Neural progenitor cell (in vitro differentiated cells): Measurements from ENCODE around the gene EFNA5. TPM values are rescaled to one million over a fixed set of nuclear protein-coding genes. Genes with fewer than 3 reads are reported as not detected.

ENCODE experiments used
- DNase-seq: peaks from one replicate; pipeline ENCODE4 v3.0.0-alpha.2; 2016; ENCODE audit warnings: low spot score
- H2AFZ ChIP-seq: fragments of 200-600 bp; sonication (generic); replicated peaks from 2 replicates; pipeline ENCODE4 v1.6.1; 2016; ENCODE audit warnings: antibody characterized with exemption
- H3F3A ChIP-seq: fragments of 200-600 bp; sonication (generic); 2 replicates; pipeline ENCODE4 v1.6.1; 2016; ENCODE audit warnings: antibody characterized with exemption, low read depth
- H3K27ac ChIP-seq: fragments of 200-600 bp; sonication (generic); 2 replicates; pipeline ENCODE4 v1.5.1; 2016; ENCODE audit warnings: mild to moderate bottlenecking
- H3K27me3 ChIP-seq: fragments of 200-600 bp; sonication (generic); 2 replicates; pipeline ENCODE4 v1.6.1; 2016; ENCODE audit warnings: mild to moderate bottlenecking, moderate library complexity
- H3K36me3 ChIP-seq: fragments of 200-600 bp; sonication (generic); 2 replicates; pipeline ENCODE4 v1.5.1; 2016
- H3K4me1 ChIP-seq: fragments of 200-600 bp; sonication (generic); 2 replicates; pipeline ENCODE4 v1.6.1; 2016; ENCODE audit warnings: mixed run types
- H3K4me2 ChIP-seq: fragments of 200-600 bp; sonication (generic); 2 replicates; pipeline ENCODE4 v1.6.1; 2016
- H3K4me3 ChIP-seq: fragments of 200-600 bp; sonication (generic); 2 replicates; pipeline ENCODE4 v1.5.1; 2016
- H3K79me2 ChIP-seq: fragments of 200-600 bp; sonication (generic); 2 replicates; pipeline ENCODE4 v1.6.1; 2016; ENCODE audit warnings: low read depth
- H3K9ac ChIP-seq: fragments of 200-600 bp; sonication (generic); 2 replicates; pipeline ENCODE4 v1.6.1; 2016
- H3K9me3 ChIP-seq: fragments of 200-600 bp; sonication (generic); 2 replicates; pipeline ENCODE4 v1.5.1; 2016; ENCODE audit warnings: low read depth
- H4K20me1 ChIP-seq: fragments of 200-600 bp; sonication (generic); 2 replicates; pipeline ENCODE4 v1.6.1; 2016; ENCODE audit warnings: low read depth
- H3K27ac Mint-ChIP-seq: 3 replicates; pipeline ENCODE4 v1.8.0; 2021; ENCODE audit warnings: mixed read lengths
- H3K27me3 Mint-ChIP-seq: 2 replicates; pipeline ENCODE4 v1.8.0; 2022; ENCODE audit warnings: low read depth, mild to moderate bottlenecking, inconsistent platforms, moderate library complexity, mixed read lengths; ENCODE audit not compliant: insufficient read depth
- H3K36me3 Mint-ChIP-seq: 3 replicates; pipeline ENCODE4 v1.8.0; 2021; ENCODE audit warnings: mixed read lengths
- H3K4me1 Mint-ChIP-seq: 3 replicates; pipeline ENCODE4 v1.8.0; 2021; ENCODE audit warnings: mixed read lengths
- H3K4me3 Mint-ChIP-seq: 3 replicates; pipeline ENCODE4 v1.8.0; 2021; ENCODE audit warnings: mild to moderate bottlenecking, moderate library complexity, mixed read lengths
- H3K9me3 Mint-ChIP-seq: 3 replicates; pipeline ENCODE4 v1.8.0; 2020; ENCODE audit warnings: mixed read lengths
- EZH2 ChIP-seq: fragments of 200-600 bp; sonication (generic); IDR thresholded peaks from 2 replicates; pipeline ENCODE4 v1.6.1; 2017; ENCODE audit warnings: antibody characterized with exemption, mild to moderate bottlenecking, moderate library complexity
- EZH2phosphoT487 ChIP-seq: fragments of 200-600 bp; sonication (generic); IDR thresholded peaks from 2 replicates; pipeline ENCODE4 v1.6.1; 2017; ENCODE audit warnings: antibody characterized with exemption
- total RNA-seq: library from RNA; depleted of rRNA; stranded (reverse); fragments of >200 nt; gene quantifications from 2 replicates; pipeline ENCODE4 v1.2.3, GENCODE V29; 2015; ENCODE audit warnings: low replicate concordance
- TF ChIP-seq, protein P1 (sequence below): fragments of 200-600 bp; sonication (generic); IDR thresholded peaks from 2 replicates; pipeline ENCODE4 v1.5.1; 2017; ENCODE audit warnings: antibody characterized with exemption, mild to moderate bottlenecking

EFNA5 gene
- total RNA-seq, 1 donor from 2014 or later = 105 TPM

DNA sequence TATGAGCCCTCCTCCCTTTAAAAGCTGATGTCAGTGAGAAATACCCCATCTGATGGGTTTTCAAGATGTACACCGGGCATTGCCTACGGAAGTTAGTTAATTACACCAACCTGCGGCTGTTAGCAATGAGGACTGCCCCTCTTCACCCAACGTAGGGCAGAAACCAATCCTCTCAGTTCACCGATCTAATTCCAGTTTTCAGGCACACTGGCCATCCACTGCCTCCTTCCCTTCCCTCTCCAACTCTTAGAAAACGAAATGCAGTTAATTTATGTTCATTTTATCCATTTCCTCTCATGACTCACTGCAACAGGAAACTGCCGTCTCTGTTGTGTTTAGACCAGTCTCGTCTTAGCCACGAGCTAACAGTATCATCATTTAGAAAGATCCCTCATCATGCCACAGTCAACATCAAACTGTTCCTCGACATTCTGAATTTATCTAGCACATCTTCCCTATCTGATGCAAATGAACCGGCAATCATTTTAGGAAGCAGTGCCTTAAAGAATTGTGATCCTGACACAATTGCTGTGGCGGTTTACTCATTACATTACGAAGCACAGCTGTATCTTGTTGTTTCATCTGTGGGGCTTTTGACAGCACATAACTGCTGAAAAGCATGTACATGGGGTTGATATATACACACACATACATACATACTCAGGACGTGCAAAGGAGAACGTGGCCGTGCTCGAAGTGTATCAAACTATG is 168.6 kb downstream of the EFNA5 start:
- no peaks in the 10 kb centered on the region for H3K36me3 ChIP-seq
- no peaks in the 10 kb centered on the region for H3K27me3 ChIP-seq
- peaks cover 100% of the 10 kb centered on the region for H3K79me2 ChIP-seq
- peaks cover 16% of the 10 kb centered on the region for H3K36me3 Mint-ChIP-seq
- peaks cover 78% of the 10 kb centered on the region for H3K4me1 Mint-ChIP-seq
- no peak overlapping the region for H3K9ac ChIP-seq
- peaks cover 100% of the 10 kb centered on the region for H4K20me1 ChIP-seq
- peak overlapping the region; percentile 78 for H3K27ac ChIP-seq
- no peak overlapping the region for H3K4me3 Mint-ChIP-seq
- peaks cover 85% of the 10 kb centered on the region for H3K4me1 ChIP-seq
- DNase-seq = no peak
- no peak overlapping the region for H3K4me3 ChIP-seq
- H3K27ac Mint-ChIP-seq = peak overlapping the region; percentile 70
- no peak overlapping the region for H2AFZ ChIP-seq
- TF ChIP-seq EZH2 (no peak), EZH2phosphoT487 (no peak)
- TF ChIP-seq, protein P1, sequence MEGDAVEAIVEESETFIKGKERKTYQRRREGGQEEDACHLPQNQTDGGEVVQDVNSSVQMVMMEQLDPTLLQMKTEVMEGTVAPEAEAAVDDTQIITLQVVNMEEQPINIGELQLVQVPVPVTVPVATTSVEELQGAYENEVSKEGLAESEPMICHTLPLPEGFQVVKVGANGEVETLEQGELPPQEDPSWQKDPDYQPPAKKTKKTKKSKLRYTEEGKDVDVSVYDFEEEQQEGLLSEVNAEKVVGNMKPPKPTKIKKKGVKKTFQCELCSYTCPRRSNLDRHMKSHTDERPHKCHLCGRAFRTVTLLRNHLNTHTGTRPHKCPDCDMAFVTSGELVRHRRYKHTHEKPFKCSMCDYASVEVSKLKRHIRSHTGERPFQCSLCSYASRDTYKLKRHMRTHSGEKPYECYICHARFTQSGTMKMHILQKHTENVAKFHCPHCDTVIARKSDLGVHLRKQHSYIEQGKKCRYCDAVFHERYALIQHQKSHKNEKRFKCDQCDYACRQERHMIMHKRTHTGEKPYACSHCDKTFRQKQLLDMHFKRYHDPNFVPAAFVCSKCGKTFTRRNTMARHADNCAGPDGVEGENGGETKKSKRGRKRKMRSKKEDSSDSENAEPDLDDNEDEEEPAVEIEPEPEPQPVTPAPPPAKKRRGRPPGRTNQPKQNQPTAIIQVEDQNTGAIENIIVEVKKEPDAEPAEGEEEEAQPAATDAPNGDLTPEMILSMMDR = no peak
- no peaks in the 10 kb centered on the region for H3K9me3 Mint-ChIP-seq
- H3K9me3 ChIP-seq = no peaks in the 10 kb centered on the region
- peaks cover 1% of the 10 kb centered on the region for H3K27me3 Mint-ChIP-seq
- peak overlapping the region; percentile 32 for H3K4me2 ChIP-seq
- peaks cover 43% of the 10 kb centered on the region for H3F3A ChIP-seq

DNA sequence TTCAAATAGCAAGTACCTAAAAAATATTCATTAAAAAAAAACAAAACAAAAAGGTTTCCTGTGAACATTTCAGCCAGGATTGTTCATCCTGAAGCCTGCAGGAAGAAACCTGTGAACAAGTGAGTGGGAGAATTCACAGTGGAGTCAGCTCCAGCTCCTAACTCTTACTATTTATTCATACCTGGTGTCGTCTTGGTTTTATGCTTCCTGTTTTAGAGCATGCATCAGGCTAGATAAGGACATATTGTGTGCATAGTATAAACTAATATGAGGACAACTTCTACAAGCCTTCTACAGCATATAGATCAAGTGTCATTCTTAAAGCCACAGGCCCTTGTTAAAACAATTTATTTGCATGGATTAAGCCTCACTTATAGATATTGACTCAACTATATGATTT is 169.9 kb downstream of the EFNA5 start:
- no peak overlapping the region for H3K9ac ChIP-seq
- DNase-seq = no peak
- peaks cover 32% of the 10 kb centered on the region for H3F3A ChIP-seq
- H3K79me2 ChIP-seq = peaks cover 100% of the 10 kb centered on the region
- H3K9me3 Mint-ChIP-seq = no peaks in the 10 kb centered on the region
- peak overlapping the region; percentile 78 for H3K27ac ChIP-seq
- H3K9me3 ChIP-seq = no peaks in the 10 kb centered on the region
- H3K4me3 Mint-ChIP-seq = no peak overlapping the region
- no peaks in the 10 kb centered on the region for H3K36me3 ChIP-seq
- no peaks in the 10 kb centered on the region for H3K27me3 ChIP-seq
- peaks cover 23% of the 10 kb centered on the region for H3K36me3 Mint-ChIP-seq
- H3K4me2 ChIP-seq = peak overlapping the region; percentile 39
- no peak overlapping the region for H2AFZ ChIP-seq
- H4K20me1 ChIP-seq = peaks cover 98% of the 10 kb centered on the region
- no peak for TF ChIP-seq EZH2phosphoT487
- TF ChIP-seq, protein P1 = no peak
- TF ChIP-seq EZH2 = no peak
- H3K27me3 Mint-ChIP-seq = peaks cover 3% of the 10 kb centered on the region
- no peak overlapping the region for H3K27ac Mint-ChIP-seq
- H3K4me1 ChIP-seq = peaks cover 73% of the 10 kb centered on the region
- H3K4me1 Mint-ChIP-seq = peaks cover 71% of the 10 kb centered on the region
- H3K4me3 ChIP-seq = no peak overlapping the region

DNA sequence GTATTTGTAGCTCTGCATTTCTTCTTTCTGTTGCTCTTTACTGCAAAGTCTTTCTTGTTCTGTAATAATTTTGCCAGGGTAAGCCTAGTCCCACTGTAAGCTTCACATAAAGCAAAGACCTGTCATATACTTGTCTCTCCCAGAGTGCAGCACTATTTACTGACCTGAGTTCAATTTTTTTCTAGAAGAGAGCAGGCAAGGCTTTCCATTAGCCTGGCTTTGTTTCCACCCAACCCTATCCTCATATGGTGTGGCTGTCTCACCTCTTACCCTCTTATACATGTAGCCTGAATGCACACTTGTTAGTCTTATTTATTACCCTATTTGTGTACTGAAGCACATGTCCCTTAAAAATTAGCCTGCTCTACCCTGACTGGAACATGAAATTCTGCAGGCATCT is 170.4 kb downstream of the EFNA5 start:
- H3K27ac Mint-ChIP-seq = peak overlapping the region; percentile 80

More for the DNA sequence above, 170.4 kb downstream of the EFNA5 start:
- peaks cover 25% of the 10 kb centered on the region for H3K36me3 Mint-ChIP-seq
- H3K27ac ChIP-seq = peak overlapping the region; percentile 78
- H3K9me3 Mint-ChIP-seq = peaks cover under 1% of the 10 kb centered on the region
- H3K9ac ChIP-seq = no peak overlapping the region
- H3K36me3 ChIP-seq = no peaks in the 10 kb centered on the region
- peaks cover 93% of the 10 kb centered on the region for H4K20me1 ChIP-seq
- no peak for TF ChIP-seq EZH2
- TF ChIP-seq EZH2phosphoT487 = no peak
- TF ChIP-seq, protein P1 = no peak
- no peaks in the 10 kb centered on the region for H3K27me3 ChIP-seq
- peaks cover 68% of the 10 kb centered on the region for H3K4me1 ChIP-seq
- peaks cover 3% of the 10 kb centered on the region for H3K27me3 Mint-ChIP-seq
- no peak overlapping the region for H3K4me3 ChIP-seq
- H3K4me2 ChIP-seq = peak overlapping the region; percentile 39
- H3K79me2 ChIP-seq = peaks cover 100% of the 10 kb centered on the region
- peaks cover 66% of the 10 kb centered on the region for H3K4me1 Mint-ChIP-seq
- H3K4me3 Mint-ChIP-seq = no peak overlapping the region
- DNase-seq = no peak
- peaks cover 36% of the 10 kb centered on the region for H3F3A ChIP-seq
- no peak overlapping the region for H2AFZ ChIP-seq
- H3K9me3 ChIP-seq = no peaks in the 10 kb centered on the region
